Measurements from ENCODE around the gene COBLL1. TPM values are rescaled to one million over a fixed set of nuclear protein-coding genes. Genes with fewer than 3 reads are reported as not detected.

Gene COBLL1
- total RNA-seq: 92.7 TPM

GRCh38 chr2:164841719-164842623 is at the start of gene COBLL1:
Gene COBLL1, minus strand, starts transcription at chr2:164841823. Its CDS starts 627 bp downstream, at chr2:164841196.

Other genes with a start within 250 kb of the COBLL1 start
- 7.8 TPM for gene GRB14, start 220.3 kb downstream of the COBLL1 start, total RNA-seq
- 52.7 TPM for gene SLC38A11, start 113.7 kb upstream of the COBLL1 start, total RNA-seq

All from camera-type eye (tissue), 1 donor.